DOHH2 (cell line): ENCODE results near the gene PCDHB1.

Source experiments
- H3F3A ChIP-seq: fragments of 200-600 bp; sonication (generic), shearing (Covaris generic); 2 replicates; pipeline ENCODE4 v1.6.0; 2016; ENCODE audit warnings: antibody characterized with exemption, mild to moderate bottlenecking; ENCODE audit not compliant: control insufficient read depth, insufficient read depth
- H3K27ac ChIP-seq: fragments of 200-600 bp; sonication (generic); 2 replicates; pipeline ENCODE4 v1.5.1; 2014; ENCODE audit warnings: low read depth, mild to moderate bottlenecking, low read length, moderate library complexity
- H3K27me3 ChIP-seq: fragments of 200-600 bp; sonication (generic); 2 replicates; pipeline ENCODE4 v1.6.1; 2014; ENCODE audit warnings: mild to moderate bottlenecking, low read length, mixed read lengths; ENCODE audit not compliant: control insufficient read depth
- H3K36me3 ChIP-seq: fragments of 200-600 bp; sonication (generic); 2 replicates; pipeline ENCODE4 v1.6.1; 2014; ENCODE audit warnings: mild to moderate bottlenecking, low read length, moderate library complexity, mixed read lengths; ENCODE audit not compliant: control insufficient read depth
- H3K4me1 ChIP-seq: fragments of 200-600 bp; sonication (generic); 2 replicates; pipeline ENCODE4 v1.6.1; 2014; ENCODE audit warnings: mild to moderate bottlenecking, low read length, mixed read lengths; ENCODE audit not compliant: control insufficient read depth
- H3K4me2 ChIP-seq: fragments of 200-600 bp; sonication (generic); 2 replicates; pipeline ENCODE4 v1.6.0; 2014; ENCODE audit warnings: mild to moderate bottlenecking, low read length, moderate library complexity
- H3K4me3 ChIP-seq: fragments of 200-600 bp; sonication (generic); 2 replicates; pipeline ENCODE4 v1.5.1; 2014; ENCODE audit warnings: mild to moderate bottlenecking, low read length, mixed read lengths
- H3K79me2 ChIP-seq: fragments of 200-600 bp; sonication (generic); 2 replicates; pipeline ENCODE4 v1.6.1; 2014; ENCODE audit warnings: mild to moderate bottlenecking, low read length, mixed read lengths; ENCODE audit not compliant: control insufficient read depth
- H3K9me2 ChIP-seq: fragments of 200-600 bp; sonication (generic); replicated peaks from 2 replicates; pipeline ENCODE4 v1.6.1; 2014; ENCODE audit warnings: mild to moderate bottlenecking, low read length, mixed read lengths; ENCODE audit not compliant: control insufficient read depth
- H3K9me3 ChIP-seq: fragments of 200-600 bp; sonication (generic); 2 replicates; pipeline ENCODE4 v1.6.1; 2014; ENCODE audit warnings: antibody characterized with exemption, low read length, mixed read lengths; ENCODE audit not compliant: control insufficient read depth, insufficient read depth
- H4K20me1 ChIP-seq: fragments of 200-600 bp; sonication (generic); 2 replicates; pipeline ENCODE4 v1.6.0; 2014; ENCODE audit warnings: low read depth, mild to moderate bottlenecking, antibody characterized with exemption, low read length, moderate library complexity; ENCODE audit not compliant: control insufficient read depth, insufficient read depth
- EZH2phosphoT487 ChIP-seq: fragments of 200-600 bp; sonication (generic); IDR thresholded peaks from 2 replicates; pipeline ENCODE4 v1.6.1; 2017; ENCODE audit warnings: borderline replicate concordance, mild to moderate bottlenecking, antibody characterized with exemption, low read length, moderate library complexity, mixed read lengths
- TF ChIP-seq, protein P1 (sequence below): fragments of 200-600 bp; sonication (generic); IDR thresholded peaks from one replicate; pipeline ENCODE4 v1.5.1; 2014; ENCODE audit warnings: antibody characterized with exemption, mild to moderate bottlenecking, low read depth, low read length; ENCODE audit not compliant: poor library complexity, severe bottlenecking

The PCDHB1 gene

DNA sequence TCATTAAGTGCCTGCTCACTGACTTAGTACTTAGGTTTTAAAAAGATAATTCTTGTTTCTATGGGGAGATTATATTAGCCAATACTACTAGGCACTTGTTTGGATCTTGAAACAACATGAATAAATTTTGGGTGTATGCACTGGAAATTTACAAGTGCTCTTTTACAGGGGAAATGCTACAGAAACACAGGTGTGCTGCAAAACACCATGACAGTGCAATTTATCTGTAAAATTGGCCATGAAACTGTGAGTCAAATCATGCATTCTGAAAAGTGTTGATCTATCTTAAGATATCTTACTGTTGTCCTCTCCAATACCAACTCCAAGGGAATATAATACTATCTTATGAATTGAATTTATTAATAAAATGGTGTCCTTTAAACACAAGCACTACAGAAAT lies 12.1 kb upstream of the PCDHB1 start:
- Histone ChIP-seq H3K9me3 (peaks cover 6% of the 10 kb centered on the region), H3K36me3 (no peaks in the 10 kb centered on the region), H3K4me2 (no peak overlapping the region), H3K27me3 (no peaks in the 10 kb centered on the region), H3K27ac (no peak overlapping the region), H4K20me1 (no peaks in the 10 kb centered on the region), H3K4me1 (no peaks in the 10 kb centered on the region), H3K4me3 (no peak overlapping the region), H3K79me2 (no peaks in the 10 kb centered on the region), H3K9me2 (no peaks in the 10 kb centered on the region), H3F3A (no peaks in the 10 kb centered on the region)
- TF ChIP-seq, protein P1, sequence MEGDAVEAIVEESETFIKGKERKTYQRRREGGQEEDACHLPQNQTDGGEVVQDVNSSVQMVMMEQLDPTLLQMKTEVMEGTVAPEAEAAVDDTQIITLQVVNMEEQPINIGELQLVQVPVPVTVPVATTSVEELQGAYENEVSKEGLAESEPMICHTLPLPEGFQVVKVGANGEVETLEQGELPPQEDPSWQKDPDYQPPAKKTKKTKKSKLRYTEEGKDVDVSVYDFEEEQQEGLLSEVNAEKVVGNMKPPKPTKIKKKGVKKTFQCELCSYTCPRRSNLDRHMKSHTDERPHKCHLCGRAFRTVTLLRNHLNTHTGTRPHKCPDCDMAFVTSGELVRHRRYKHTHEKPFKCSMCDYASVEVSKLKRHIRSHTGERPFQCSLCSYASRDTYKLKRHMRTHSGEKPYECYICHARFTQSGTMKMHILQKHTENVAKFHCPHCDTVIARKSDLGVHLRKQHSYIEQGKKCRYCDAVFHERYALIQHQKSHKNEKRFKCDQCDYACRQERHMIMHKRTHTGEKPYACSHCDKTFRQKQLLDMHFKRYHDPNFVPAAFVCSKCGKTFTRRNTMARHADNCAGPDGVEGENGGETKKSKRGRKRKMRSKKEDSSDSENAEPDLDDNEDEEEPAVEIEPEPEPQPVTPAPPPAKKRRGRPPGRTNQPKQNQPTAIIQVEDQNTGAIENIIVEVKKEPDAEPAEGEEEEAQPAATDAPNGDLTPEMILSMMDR: no peak
- no peak for TF ChIP-seq EZH2phosphoT487

DNA sequence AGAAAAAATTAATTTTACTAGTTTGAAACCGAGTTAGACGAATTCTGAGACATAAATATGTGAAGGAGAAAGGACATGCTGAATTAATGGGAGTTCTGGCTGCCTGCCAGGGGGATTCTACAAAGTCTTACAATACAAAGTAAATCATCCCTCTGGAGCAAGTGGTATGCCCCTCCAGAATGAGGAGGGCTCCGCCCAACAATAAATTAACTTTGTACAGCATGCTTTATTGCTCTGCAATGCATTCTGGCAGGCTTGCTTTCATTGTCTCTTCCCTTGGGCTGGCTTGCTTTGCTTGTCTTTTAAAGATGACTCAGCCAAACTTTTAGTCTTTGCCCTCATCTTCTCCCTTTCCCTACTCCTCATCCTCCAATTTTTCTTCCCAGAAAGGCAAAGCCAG lies 11.7 kb upstream of the PCDHB1 start:
- H4K20me1 ChIP-seq: no peaks in the 10 kb centered on the region
- H3K4me2 ChIP-seq: no peak overlapping the region
- H3K4me3 ChIP-seq: no peak overlapping the region
- H3K79me2 ChIP-seq: no peaks in the 10 kb centered on the region
- TF ChIP-seq, protein P1: no peak
- no peak for TF ChIP-seq EZH2phosphoT487
- H3K27me3 ChIP-seq: no peaks in the 10 kb centered on the region
- no peak overlapping the region for H3K27ac ChIP-seq
- H3K4me1 ChIP-seq: no peaks in the 10 kb centered on the region
- H3K9me2 ChIP-seq: no peaks in the 10 kb centered on the region
- H3F3A ChIP-seq: no peaks in the 10 kb centered on the region
- H3K9me3 ChIP-seq: peaks cover 6% of the 10 kb centered on the region
- H3K36me3 ChIP-seq: no peaks in the 10 kb centered on the region

DNA sequence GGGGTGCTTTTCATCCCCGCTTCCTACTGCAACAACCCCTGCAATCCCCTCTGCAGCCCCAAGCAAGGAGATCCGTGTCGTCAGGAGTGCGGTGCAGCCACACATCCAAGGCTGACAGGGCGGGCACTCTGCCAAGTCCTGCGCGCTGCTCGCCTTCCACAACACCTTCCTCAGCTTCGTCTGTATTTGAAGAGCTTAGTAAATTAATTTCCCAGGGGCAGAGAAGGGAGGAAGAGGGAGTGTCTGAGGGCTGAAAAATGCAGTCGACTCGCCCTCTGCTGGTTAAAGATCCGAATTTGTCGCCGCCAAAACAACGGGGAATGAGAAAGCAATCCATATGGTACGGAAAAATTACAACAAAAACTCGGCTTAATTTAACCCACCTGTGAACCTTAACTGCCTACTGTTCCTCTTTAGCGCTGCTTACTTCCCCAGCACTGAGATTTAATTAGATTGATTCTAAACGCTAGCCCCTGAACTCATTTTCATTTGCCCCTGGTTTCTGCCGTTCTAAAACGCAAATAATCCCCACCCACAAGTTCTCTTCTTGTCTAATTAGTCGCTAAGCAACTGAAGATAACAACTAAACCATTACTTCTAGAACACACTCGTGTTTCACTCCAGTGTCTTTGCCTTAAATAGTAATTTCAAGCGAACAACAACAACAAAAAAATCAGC lies 10.9 kb upstream of the PCDHB1 start:
- Histone ChIP-seq H3K9me3 (peaks cover 6% of the 10 kb centered on the region), H3K4me2 (no peak overlapping the region), H3K27ac (no peak overlapping the region), H3K79me2 (no peaks in the 10 kb centered on the region), H4K20me1 (no peaks in the 10 kb centered on the region), H3K9me2 (no peaks in the 10 kb centered on the region), H3K27me3 (no peaks in the 10 kb centered on the region), H3K4me3 (no peak overlapping the region), H3K36me3 (no peaks in the 10 kb centered on the region), H3F3A (no peaks in the 10 kb centered on the region), H3K4me1 (no peaks in the 10 kb centered on the region)
- TF ChIP-seq, protein P1: no peak
- no peak for TF ChIP-seq EZH2phosphoT487
